Stimulated activated CD4-positive, alpha-beta T cell treated with anti-CD3 and anti-CD28 coated beads, Interleukin-4, amount 100 ng/mL, for 24 hours (primary cell): ENCODE data around the gene CNBD2.
"Not testable (repeated sequence)": the region's sequence is repeated elsewhere in the genome, so short reads cannot be mapped to it uniquely, and the experiment has no call there.

Experiments used
- DNase-seq: peaks from one replicate; pipeline ENCODE4 v3.0.0-alpha.2; 2020

CNBD2 gene

DNA sequence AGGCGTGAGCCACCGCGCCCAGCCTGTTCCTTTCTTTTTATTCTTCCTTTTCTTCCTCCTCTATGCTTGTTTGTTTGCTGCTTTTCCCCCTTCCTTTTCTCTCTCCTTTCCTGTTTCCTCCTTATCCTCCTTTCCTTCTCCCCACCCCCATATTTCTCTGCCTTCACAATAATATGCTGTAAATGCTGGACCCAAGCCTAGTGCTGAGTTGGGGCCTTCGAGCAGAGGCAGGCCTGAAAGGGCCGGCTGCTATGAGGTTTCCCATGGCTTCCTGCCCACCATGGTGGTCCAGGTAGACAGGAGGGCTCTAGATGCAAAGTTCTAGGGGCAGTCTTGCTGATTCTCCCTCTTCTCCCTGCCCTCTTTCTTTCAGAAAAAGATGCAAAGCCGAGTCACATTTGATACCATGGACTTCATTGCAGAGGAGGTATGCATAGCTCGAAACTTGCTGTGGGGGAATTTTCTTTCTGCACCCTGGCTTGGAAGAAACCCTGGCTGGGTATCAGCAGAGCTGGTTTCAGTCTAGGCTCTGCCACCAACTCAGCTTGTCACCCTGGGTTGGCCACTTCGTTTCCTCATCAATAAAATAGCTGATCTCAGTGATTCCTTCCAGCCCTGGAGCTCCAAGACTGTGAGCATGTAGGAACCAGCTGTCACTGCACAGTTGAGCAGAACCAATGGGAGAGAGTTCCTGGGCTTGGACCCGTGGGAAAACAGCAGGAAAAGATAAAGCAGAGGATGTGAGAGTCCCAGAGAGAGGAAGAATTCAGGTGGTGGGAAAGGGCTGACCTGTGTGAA, 7.4 kb downstream of the CNBD2 start:
- DNase-seq = no peak

DNA sequence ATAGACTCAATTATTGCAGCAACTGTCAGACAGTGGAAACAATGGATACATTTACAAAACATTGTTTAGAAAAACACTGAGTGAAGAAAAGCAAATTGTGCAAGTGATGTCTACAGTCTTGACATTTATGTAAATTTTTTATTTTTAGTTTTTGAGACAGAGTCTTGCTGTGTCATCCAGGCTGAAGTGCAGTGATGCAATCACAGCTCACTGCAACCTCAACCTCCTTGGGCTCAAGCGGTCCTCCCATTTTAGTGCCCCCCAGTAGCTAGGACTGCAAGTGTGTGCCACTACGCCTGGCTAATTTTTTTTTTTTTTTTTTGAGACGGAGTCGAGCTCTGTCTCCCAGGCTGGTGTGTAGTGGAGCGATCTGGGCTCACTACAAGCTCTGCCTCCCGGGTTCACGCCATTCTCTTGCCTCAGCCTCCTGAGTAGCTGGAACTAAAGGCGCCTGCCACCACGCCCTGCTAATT, 9.7 kb downstream of the CNBD2 start:
- no peak for DNase-seq

DNA sequence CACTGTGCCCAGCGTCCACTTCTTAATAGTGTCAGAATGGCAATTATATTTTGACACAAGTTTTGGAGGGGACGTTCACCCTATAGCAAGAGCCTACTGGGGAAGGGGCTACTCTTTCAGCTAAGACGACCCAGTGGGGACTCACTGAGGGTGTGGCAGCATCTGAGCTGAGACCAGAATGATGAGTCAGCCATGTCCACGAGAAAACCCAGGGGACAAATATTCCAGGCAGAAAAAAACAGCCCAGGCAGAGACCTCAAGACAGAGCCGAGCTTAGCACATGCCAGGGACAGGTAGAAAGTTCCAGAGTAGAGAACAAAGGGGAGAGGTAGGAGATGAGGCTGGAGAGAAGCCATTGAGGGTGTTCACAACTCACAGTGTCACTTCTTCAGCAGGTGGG, 11.2 kb downstream of the CNBD2 start:
- no peak for DNase-seq

DNA sequence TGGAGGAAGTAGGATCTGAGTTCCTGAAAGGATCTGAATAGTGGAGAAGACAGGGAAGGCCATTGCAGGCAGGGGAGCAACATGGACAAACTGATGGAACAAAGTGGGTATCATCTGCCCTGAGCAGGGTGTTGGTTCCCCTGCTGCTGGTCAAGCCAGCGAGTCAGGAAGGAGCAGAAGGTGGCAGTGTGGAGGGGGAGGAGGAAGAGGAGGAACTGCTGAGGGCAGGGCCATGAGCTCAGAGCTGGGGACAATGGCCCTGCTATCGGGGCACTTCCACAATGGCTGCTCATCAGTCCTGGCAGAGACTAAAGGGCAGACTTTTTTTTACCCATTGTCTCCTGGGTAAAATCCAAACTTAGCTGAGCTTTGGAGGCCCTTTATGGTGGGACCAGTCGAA, 13.6 kb downstream of the CNBD2 start:
- DNase-seq = no peak

DNA sequence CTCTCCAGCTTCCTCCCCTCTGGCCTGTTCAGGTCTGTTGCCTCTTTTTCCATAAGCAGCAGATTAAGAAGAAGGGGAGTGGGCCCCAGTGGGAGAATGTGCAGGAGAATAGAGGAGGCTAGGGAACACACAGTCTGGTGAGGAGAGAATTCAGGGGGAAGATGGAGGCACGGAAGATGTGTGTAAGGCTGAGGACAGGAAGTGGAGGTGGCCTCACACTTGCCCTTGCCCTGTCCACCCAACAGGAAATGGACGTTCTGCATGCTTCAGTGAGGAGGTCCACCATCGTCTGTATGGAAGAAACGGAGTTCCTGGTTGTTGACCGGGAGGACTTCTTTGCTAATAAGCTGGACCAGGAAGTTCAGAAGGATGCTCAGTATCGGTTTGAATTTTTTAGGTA, 16.0 kb downstream of the CNBD2 start:
- no peak for DNase-seq

DNA sequence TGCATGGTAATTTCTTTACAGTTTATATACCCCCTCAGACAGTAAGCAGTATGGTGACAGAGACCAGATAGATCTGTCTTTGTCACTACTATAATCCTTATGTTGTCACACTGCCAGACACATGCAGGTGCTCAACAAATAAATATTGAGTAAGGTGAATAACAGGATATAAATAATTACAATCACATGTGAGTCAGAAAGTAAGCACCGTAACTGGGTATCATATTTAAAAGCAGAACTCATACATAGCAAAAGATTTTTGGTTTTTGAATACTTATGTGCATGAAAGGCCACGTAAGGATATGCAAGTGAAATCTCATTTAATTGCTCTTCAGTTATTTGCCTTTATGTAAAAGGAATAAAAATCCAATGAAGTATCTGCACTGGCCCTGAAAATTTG, 17.4 kb downstream of the CNBD2 start:
- no peak for DNase-seq

DNA sequence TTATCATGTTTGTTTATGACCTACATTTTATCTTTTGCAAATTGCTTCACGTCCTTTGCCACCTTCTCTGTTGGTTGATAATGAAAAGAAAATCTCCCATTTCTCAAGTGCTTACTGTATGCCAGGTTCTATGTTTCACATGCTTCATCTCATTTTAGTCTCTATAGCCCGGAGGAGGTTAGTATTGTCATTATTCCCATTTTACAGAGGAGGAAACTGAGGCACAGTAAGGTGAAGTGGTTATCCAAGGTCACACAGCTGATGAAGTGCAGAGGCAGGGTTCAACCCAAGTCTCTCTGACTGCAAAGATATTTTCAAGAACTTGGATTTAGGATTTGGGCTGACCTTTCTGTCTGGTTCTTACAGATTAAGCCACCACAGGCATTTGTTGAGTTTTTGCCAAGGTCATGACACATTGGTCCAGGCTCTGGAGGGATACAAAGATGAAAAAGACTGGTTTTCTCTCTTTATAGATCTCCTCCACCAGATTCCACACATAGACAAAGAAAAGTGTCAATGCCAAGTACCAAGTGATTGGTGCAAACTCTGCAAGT, 20.6 kb downstream of the CNBD2 start:
- no peak for DNase-seq

DNA sequence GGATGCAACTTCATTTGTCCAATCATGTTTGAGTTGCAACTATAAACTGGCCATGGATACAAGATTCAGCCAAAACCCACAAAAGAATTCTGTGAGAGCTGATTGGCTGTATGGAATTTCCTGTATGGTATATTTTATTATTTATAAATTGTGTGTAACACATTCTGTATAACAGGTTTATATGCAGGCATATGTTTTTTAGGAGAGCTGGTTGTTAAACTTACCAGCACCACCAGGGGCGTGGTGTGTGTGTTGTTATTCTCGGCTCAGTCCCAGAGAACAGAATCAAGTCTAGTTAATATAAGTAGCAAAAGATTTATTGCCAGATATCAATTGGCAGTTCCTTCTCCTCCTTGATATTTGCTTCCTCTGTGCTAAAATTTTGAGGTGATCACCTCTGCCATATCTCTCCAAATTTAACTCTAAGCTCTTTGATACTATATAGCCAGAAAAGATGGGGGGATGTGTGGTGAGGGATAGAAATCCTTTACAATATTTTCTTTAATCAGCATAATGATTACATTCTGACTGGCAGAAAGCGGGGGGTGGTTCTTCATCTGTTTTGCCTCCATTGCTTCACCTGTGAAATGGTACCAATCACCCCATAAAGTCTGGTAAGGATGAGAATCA, 22.9 kb downstream of the CNBD2 start:
- DNase-seq = peak; percentile 9

DNA sequence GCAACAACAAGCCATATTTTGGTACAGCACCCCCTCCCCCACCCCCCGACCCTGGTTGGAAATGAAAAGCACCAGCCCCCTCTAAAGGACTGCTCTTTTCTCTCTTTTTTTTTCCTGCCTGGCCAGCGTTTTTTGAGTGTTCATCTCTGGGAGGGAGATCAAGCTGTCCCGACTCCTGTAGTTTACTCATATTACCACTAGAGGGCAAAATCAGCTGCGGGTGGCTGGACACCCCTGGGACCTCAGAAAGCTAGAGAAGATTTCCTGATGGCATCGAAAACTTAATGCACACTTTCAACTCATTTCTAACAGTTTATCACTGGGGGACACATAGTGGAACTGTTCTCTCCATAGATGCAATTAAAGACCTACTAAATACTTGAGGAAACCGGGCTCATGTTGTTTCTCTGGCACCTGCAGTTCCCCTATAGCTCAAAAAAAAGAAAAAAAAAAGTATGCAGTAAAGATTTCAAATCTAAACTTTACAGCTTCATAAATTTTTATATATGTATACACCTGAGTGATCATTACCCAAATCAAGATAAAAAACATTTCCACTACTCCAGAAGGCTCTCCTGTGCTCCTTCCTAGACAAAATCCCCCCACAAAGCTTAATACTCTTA, 24.4 kb downstream of the CNBD2 start:
- peak; percentile 45 for DNase-seq

DNA sequence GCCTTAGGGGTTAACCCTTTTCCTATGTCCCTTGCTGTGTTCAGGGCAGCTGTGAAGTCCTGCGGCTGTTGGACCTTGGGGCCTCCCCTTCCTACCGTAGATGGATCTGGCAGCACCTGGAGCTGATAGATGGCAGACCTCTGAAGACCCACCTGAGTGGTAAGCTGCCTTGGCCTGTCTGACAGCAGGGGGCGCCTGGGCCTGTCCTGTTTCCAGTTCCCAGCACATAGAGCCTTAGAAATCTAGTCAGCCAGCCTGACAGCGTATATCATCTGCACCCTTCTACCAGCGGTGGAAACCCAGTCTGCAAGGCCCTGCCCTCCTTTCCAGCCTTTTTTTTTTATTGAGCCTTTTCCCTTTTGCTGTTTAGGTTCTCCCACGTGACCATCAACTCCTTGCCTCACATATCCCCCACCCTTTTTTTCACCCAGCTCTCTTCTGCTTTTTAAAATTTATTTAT, 26.6 kb downstream of the CNBD2 start:
- peak; percentile 83 for DNase-seq

DNA sequence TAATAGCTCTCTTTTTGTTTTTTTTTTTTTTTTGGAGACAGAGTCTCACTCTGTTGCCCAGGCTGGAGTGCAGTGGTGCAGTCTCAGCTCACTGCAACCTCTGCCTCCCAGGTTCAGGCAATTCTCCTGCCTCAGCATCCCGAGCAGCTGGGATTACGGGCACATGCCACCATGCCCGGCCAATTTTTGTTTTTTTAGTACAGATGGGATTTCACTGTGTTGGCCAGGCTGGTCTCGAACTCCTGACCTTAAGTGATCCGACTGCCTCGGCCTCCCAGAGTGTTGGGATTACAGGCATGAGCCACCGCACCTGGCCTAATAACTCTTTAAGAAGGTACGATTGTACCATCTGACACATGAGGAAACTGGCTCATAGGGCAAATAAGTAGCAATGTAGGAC, 28.1 kb downstream of the CNBD2 start:
- not testable (repeated sequence) for DNase-seq

DNA sequence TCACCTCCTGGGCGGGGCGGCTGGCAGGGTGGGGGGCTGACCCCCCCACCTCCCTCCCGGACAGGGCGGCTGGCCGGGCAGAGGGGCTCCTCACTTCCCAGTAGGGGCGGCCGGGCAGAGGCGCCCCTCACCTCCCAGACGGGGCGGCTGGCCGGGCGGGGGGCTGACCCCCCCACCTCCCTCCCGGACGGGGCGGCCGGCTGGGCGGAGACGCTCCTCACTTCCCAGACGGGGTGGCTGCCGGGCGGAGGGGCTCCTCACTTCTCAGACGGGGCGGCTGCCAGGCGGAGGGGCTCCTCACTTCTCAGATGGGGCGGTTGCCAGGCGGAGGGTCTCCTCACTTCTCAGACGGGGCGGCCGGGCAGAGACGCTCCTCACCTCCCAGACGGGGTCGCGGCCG, 32.9 kb downstream of the CNBD2 start:
- DNase-seq = not testable (repeated sequence)

DNA sequence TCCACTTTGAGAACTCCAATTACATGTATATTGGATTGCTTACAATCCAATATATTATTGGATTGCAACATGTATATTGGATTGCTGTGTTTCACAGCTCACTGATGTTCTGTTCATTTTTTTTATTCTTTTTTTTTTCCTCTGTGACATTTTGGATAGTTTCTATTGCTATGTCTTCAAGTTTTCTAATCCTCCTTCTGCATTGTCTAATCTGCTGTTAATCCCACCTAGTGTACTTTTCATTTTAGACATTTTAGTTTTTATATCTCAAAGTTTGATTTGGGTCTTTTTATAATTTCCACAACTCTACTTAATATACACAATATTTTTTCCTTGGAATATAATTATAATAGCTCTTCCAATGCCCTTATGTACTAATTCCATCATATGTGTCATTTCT, 34.5 kb downstream of the CNBD2 start:
- DNase-seq = no peak

DNA sequence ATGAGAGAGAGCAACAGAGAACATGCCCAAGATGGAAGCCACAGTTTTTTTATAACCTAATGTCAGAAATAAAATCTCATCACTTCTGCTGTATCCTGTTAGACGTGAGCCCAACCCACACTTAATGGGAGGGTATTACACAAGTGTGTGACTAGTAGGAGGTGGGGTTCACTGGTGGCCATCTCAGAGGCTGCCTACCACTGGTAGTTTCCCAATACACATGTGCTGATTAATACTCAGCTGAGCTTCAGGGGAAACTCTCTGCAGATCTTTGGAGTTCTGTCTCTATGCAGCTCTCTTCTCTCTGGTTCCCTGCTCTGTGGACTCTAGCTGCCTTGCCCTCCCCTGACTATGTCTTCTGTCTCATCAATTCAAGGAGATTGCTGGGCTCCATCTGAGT, 35.7 kb downstream of the CNBD2 start:
- no peak for DNase-seq

DNA sequence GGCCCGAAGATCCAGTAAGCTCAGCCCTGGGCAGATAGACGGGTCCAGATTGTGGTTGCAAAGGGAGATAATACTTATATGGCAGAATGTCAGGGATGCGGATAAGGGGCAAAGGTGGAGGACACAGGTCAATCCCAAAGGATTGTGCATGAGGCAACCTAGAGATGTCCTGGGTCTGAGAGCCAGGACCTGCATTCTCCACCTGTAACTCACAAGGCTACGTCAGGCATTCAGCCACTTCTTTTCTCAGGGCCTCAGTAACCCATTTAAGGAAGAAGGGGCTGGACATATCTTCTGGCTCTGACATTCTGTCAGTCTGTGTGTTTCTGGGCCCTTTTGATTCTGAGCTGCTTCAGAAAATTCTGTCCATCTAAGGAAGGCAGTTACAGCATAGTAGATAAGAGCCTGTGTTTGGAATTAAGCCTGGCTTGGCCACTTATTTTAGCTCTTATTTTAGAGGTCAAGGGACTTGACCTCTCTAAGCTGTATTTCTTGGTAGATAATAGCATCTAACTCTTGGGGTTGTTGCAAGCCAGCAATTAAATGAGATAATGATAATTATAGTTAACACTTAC, 40.2 kb downstream of the CNBD2 start:
- no peak for DNase-seq

DNA sequence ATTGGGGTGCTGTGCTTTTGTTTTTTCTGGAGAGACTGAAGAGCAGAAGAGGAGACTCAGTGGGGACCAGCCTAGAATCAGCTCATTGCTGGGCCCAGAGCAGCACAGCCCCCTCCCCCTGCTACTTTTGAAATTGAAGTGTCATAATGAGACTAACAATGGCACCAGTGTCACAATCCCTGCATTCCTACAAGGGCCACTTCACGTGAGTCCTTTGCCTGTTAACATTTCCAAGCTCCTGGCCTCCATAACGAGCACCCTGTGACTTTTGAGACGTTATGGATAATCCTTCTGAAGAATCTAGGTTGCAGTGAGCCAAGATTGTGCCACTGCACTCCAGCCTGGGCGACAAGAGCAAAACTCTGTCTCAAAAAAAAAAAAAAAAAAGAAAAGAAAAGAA, 41.7 kb downstream of the CNBD2 start:
- no peak for DNase-seq

DNA sequence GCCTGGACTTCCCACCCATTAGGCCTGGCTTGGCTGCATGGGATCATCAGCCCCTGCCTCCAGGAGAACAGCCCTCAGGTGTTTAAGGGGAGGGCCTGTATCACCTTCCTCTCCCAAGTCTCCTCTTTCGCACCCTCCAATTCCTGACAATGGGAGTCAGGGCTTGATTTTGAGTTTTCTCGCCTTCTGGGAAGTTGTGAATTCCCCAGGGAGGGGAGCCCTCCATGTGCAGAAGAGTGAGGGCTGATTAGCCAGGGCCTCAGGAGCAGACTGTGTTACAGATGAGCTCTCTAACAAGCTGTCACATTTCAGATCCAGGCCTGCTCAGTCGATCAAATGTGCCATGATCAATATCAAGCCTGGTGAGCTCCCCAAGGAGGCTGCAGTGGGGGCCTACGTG, 42.4 kb downstream of the CNBD2 start:
- DNase-seq = no peak

DNA sequence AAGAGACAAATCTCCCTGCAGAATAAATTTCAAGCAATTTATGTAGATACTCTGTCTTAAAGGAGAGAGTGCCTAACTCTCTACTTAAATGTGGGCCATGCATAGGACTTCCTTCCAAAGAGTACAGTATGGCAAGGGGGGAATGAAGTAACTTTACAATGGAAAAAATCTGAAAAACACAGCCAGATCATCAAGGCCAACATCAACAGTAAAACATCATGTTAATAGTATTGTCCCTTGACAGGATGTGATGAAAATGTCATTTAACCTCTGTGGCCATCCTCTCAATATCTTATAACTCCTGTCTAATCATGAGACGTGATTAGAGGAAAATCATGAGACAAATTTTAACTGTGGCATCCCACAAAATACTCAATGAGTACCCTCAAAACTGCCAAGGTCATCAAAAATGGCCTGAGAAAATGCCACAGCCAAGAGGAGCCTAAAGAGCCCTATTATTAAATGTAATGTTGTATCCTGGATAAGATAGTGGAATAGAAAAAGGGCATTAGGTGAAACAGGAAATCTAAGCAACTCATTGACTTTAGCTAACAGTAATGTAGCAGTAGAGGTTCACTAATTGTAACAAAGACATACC, 47.5 kb downstream of the CNBD2 start:
- DNase-seq = no peak

DNA sequence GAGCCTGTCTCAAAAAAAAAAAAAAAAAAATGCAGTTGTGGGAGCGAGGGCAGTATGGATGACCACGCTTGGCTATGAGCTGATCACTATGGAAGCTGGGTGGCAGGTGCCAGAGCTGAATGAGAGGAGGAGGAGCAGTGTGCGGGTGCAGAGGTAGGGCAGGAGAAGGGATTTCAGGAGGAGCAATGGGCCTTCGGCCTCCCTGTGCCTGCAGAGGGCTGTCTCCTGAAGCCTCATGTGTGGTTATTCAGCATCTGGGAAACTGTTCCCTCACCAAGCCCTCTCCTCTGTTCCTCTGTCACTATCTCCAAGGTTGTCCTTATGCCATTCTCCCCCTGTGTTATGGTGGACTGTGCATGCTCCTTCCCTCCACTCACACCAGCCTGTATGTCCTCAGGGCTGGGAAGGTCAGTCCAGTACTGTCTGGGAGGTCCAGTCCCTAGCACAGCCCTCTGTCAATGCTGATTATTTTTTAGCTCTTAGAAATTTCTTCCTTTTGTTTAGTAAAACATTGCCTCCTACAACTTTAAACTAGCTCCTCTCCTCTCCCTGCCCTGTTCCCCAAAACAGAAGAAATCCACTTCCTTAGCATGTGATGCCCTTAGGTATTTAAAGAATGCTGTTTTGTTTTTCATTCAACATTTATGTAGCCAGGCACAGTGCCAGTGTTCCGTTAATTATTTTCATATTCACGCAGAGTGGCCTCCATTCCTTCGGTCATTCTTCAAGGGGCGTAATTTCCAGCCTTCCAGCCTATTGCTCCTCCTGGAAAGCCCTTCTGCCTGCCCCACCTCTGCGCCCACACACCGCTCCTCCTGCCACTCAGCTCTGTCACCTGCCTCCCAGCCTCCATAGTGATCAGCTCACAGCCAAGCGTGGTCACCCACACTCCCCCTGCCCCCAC, 48.9 kb downstream of the CNBD2 start:
- DNase-seq = no peak

DNA sequence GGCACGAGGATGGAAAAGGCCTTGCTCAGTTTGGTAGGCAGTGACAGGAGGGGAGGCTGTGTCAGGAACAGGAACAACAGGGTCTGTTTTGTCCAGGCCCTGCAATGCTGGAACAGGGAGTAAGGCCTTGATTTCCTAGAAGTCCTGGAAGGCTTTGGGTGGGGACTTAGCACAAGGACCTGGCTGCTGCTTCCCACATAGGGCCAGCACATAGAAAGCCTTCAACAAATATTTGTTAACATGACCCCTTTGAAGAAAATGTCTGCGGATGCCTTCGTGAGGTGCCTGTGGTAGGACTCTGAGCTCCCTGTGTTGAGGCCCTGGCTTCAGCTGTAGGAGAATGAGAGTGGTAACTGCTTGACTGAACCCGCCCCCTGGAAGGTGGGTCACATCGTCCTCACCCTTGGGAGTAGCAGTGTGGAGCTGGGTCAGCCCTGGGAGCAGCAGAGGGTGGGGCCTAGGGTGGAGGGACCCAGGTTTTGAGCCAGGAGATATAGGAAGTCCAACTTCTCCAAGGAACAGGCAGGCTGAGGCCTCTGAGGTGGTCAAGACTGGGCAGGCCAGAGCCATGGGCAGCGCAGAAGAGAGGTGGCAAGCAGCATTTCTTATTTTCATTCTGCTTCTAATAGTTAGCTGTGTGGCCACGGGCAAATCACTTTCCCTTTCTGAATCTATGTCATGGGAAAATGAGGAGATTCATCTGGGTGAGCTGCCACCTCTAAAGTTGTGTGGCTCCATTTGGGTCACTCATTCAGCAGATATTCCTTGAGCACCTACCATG, 50.0 kb downstream of the CNBD2 start:
- DNase-seq = no peak

DNA sequence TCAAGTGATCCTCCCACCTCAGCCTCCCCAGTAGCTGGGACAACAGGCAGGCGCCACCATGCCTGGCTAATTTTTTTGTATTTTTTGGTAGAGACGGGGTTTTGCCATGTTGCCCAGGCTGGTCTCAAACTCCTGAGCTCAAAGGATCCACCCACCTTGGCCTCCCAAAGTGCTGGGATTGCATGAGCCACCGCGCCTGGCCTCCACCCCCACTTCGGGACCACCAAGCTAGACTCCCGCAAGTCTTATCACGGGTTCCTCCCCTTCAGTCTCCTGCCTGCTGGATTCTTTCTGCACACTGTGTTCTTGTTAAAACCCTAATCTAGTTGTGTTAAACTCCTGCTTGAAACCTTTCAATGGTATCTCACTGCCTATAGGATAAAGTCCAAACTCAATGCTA, 57.7 kb downstream of the CNBD2 start:
- DNase-seq = not testable (repeated sequence)
